ENCODE data around the gene SIGMAR1. TPM values are rescaled to one million over a fixed set of nuclear protein-coding genes. Genes with fewer than 3 reads are reported as not detected.

Gene SIGMAR1
- total and polyA plus RNA-seq, 3 donors from 2014 or later, result 50.3 to 92.4 (median 87.1) TPM

DNA sequence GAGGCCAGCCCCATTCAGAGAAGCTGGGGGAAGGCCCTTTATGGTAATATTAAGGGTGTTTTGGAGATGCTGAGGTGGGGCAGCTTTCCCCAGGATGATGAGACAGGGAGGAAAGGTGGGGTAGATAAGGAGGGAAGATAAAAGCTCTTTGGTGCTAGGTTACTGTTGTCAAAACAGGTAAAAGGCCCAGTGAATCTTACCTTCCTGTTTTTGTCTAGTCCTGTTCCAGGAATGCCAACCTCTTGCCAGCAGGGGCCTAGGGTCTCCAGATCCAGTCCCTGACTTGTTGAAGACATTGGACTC, 25.7 kb upstream of the SIGMAR1 start:
- Histone ChIP-seq H3K27me3 (no peaks in the 10 kb centered on the region), H3K4me3 (no peak overlapping the region), H3K27ac (no peak overlapping the region), H3K9me3 (no peaks in the 10 kb centered on the region), H3K4me1 (peaks cover 16% of the 10 kb centered on the region), H3K36me3 (ENCODE audit: low read depth, missing control alignments) (no peaks in the 10 kb centered on the region)
- DNase-seq, result no peak
- intact Hi-C loops (cut with DNase I; ENCODE audit: low total_unique reads), result no loop called here
- no peak for TF ChIP-seq POLR2A (IDR thresholded peaks at IDR 0.05)
- TF ChIP-seq, protein P1, sequence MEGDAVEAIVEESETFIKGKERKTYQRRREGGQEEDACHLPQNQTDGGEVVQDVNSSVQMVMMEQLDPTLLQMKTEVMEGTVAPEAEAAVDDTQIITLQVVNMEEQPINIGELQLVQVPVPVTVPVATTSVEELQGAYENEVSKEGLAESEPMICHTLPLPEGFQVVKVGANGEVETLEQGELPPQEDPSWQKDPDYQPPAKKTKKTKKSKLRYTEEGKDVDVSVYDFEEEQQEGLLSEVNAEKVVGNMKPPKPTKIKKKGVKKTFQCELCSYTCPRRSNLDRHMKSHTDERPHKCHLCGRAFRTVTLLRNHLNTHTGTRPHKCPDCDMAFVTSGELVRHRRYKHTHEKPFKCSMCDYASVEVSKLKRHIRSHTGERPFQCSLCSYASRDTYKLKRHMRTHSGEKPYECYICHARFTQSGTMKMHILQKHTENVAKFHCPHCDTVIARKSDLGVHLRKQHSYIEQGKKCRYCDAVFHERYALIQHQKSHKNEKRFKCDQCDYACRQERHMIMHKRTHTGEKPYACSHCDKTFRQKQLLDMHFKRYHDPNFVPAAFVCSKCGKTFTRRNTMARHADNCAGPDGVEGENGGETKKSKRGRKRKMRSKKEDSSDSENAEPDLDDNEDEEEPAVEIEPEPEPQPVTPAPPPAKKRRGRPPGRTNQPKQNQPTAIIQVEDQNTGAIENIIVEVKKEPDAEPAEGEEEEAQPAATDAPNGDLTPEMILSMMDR (IDR thresholded peaks at IDR 0.05), result no peak

DNA sequence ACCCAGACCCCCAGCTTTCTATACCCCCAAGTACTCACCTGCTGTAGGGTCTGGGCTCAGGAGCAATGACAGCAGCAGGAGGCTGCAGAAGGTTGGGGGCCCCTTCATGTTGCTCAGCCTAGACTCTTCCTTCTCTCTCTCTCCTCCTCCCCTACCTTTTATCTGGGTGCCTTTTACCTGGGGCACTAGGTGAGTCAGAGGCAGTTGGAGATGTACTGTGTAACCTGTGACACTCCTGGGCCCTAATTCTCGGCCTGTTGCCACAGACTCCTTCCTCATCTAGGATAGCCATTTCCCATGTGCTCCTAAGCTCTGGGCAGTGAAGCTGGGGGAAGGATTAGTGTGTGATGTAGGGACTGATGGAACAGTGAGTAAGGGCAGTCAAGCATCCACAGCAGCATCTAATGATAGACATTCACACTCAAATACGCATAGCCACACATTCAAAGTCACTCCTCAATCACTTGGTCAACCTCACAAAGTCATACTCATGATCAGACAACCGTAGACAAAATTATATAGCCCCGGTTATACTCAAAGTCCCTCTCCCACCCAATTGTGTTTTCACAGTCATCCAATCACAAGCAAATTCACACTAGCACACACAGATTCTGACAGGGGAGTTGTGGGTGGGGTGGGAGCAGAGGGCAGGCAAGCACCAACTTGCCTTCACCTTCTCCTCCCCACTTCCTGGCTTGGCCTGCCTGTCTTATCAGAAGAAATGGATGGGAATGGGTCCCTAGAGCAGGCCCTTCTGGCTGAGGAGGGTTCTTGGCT, 25.1 kb upstream of the SIGMAR1 start, which contains the start of gene CCL27:
Gene CCL27 (minus strand): TSS at position 132 of the 777 bp plus-strand sequence. CDS start 24 bp downstream, at position 108.
- H3K9me3 ChIP-seq, result no peaks in the 10 kb centered on the region
- WGBS, 2 donors, result 90 to 91% methylated on average over 4 of the region's 4 CpGs
- no peak for DNase-seq
- no peaks in the 10 kb centered on the region for H3K27me3 ChIP-seq
- H3K27ac ChIP-seq, result no peak within 1 kb of the TSS
- no peak for TF ChIP-seq POLR2A (IDR thresholded peaks at IDR 0.05)
- TF ChIP-seq, protein P1 (IDR thresholded peaks at IDR 0.05), result no peak
- no peak within 1 kb of the TSS for H3K4me3 ChIP-seq
- H3K4me1 ChIP-seq, result peaks cover 16% of the 10 kb centered on the region
- intact Hi-C loops (cut with DNase I; ENCODE audit: low total_unique reads), result no loop called here
- H3K36me3 ChIP-seq (ENCODE audit: low read depth, missing control alignments), result no peaks in the 10 kb centered on the region

DNA sequence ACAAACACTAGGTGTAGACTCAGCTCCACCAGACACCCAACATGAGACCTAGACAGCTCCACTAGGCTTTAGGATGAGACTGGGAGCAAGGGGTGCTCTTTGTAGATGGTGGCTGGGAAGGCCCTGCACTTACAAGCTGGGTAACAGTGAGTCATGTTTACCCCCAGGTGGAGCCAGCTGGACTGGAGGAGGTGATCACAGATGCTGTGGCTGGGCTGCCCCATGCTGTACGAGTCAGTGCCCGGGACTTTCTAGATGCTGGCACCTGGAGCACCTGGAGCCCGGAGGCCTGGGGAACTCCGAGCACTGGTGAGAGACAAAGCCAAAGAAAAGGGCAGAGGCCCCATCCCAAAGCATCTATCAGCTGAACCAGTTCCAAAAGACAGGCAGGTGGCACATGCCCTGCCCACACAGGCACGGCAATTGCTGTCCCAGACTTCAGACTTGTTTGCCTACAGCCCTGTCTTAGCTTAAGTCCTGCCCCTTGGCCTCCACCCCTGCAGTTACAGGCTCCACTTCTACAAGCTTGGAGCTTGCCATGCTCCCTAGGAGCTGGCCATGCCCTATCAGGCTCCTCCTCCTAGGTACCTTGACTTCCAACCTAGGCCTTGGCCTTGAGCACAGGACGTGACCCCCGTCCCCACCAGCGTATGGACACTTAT, 22.1 kb upstream of the SIGMAR1 start:
- 91 to 96% methylated on average over 5 to 8 of the region's 8 CpGs for WGBS, 2 donors

DNA sequence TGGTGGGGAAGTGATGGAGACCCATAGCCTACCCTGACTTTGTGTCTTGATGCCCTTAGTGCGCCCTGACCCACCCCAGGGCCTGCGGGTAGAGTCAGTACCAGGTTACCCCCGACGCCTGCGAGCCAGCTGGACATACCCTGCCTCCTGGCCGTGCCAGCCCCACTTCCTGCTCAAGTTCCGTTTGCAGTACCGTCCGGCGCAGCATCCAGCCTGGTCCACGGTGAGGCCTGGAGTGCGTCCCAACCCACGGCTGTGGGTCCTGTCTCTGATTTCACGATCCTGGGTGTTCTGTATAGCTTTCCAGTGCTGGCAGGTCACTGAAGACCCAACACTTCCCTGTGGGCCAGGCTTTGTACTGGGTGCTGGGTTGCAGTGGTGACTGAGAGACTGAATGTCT, 20.9 kb upstream of the SIGMAR1 start:
- DNase-seq, result no peak
- H3K36me3 ChIP-seq (ENCODE audit: low read depth, missing control alignments), result no peaks in the 10 kb centered on the region
- intact Hi-C loops (cut with DNase I; ENCODE audit: low total_unique reads), result no loop called here
- no peak overlapping the region for H3K27ac ChIP-seq
- no peak overlapping the region for H3K4me3 ChIP-seq
- H3K27me3 ChIP-seq, result no peaks in the 10 kb centered on the region
- H3K4me1 ChIP-seq, result peaks cover 20% of the 10 kb centered on the region
- 79 to 85% methylated on average over 10 to 14 of the region's 14 CpGs for WGBS, 2 donors
- no peak for TF ChIP-seq POLR2A (IDR thresholded peaks at IDR 0.05)
- TF ChIP-seq, protein P1 (IDR thresholded peaks at IDR 0.05), result no peak
- H3K9me3 ChIP-seq, result no peaks in the 10 kb centered on the region

More for the DNA sequence above, 22.1 kb upstream of the SIGMAR1 start:
- TF ChIP-seq POLR2A (IDR thresholded peaks at IDR 0.05), result no peak
- TF ChIP-seq, protein P1 (IDR thresholded peaks at IDR 0.05), result no peak
- peaks cover 14% of the 10 kb centered on the region for H3K4me1 ChIP-seq
- no peak overlapping the region for H3K4me3 ChIP-seq
- DNase-seq, result no peak
- intact Hi-C loops (cut with DNase I; ENCODE audit: low total_unique reads), result no loop called here
- H3K36me3 ChIP-seq (ENCODE audit: low read depth, missing control alignments), result no peaks in the 10 kb centered on the region
- no peak overlapping the region for H3K27ac ChIP-seq
- no peaks in the 10 kb centered on the region for H3K9me3 ChIP-seq
- no peaks in the 10 kb centered on the region for H3K27me3 ChIP-seq

Data from testis (tissue), 3 donors.